ENCODE measurements around the gene RBM10.

DNA sequence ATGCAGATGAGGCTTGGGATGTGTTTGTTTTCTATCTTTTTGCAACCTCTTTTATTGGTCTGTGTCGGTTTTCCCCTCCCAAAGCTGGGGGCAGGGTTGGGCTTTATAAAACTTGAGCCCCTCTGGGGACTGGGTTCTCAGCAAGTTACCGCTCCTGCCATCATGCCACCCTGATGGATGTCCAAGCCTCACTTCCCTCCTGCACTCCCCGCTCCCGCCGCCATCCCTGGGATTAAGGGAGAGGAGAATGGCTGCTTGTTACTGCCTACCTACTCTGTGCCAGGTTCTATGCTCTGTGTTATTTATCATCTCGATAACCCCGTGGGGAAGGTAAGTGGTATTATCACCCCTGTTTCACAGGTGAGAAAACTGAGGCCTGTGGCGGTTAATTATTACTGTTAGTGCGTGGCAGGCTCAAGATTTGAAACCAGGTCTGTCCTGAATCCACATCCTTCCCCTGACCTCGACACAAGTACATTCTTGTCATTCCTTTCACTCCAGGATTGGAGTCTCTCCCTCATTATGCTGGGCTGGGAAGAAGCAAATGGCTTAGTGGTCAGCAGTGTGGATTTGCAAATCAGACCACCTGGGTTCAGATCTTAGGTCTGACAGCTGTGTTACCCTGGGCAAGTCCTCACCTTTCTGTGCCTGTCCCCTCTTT lies 53.1 kb downstream of the RBM10 start:
- TF ChIP-seq POLR2A (IDR thresholded peaks at IDR 0.05): no peak
- TF ChIP-seq, protein P1, sequence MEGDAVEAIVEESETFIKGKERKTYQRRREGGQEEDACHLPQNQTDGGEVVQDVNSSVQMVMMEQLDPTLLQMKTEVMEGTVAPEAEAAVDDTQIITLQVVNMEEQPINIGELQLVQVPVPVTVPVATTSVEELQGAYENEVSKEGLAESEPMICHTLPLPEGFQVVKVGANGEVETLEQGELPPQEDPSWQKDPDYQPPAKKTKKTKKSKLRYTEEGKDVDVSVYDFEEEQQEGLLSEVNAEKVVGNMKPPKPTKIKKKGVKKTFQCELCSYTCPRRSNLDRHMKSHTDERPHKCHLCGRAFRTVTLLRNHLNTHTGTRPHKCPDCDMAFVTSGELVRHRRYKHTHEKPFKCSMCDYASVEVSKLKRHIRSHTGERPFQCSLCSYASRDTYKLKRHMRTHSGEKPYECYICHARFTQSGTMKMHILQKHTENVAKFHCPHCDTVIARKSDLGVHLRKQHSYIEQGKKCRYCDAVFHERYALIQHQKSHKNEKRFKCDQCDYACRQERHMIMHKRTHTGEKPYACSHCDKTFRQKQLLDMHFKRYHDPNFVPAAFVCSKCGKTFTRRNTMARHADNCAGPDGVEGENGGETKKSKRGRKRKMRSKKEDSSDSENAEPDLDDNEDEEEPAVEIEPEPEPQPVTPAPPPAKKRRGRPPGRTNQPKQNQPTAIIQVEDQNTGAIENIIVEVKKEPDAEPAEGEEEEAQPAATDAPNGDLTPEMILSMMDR (IDR thresholded peaks at IDR 0.05): no peak
- no peak for TF ChIP-seq EP300 (IDR thresholded peaks at IDR 0.05)
